ENCODE data around the gene AZIN2. TPM values are rescaled to one million over a fixed set of nuclear protein-coding genes. Genes with fewer than 3 reads are reported as not detected.

The AZIN2 gene
- total and polyA plus RNA-seq, 2 of the 13 experiments (the other 11 are each of a cell fraction or from before 2014, with no cell fraction given) = 1.7 to 3.5 TPM

DNA sequence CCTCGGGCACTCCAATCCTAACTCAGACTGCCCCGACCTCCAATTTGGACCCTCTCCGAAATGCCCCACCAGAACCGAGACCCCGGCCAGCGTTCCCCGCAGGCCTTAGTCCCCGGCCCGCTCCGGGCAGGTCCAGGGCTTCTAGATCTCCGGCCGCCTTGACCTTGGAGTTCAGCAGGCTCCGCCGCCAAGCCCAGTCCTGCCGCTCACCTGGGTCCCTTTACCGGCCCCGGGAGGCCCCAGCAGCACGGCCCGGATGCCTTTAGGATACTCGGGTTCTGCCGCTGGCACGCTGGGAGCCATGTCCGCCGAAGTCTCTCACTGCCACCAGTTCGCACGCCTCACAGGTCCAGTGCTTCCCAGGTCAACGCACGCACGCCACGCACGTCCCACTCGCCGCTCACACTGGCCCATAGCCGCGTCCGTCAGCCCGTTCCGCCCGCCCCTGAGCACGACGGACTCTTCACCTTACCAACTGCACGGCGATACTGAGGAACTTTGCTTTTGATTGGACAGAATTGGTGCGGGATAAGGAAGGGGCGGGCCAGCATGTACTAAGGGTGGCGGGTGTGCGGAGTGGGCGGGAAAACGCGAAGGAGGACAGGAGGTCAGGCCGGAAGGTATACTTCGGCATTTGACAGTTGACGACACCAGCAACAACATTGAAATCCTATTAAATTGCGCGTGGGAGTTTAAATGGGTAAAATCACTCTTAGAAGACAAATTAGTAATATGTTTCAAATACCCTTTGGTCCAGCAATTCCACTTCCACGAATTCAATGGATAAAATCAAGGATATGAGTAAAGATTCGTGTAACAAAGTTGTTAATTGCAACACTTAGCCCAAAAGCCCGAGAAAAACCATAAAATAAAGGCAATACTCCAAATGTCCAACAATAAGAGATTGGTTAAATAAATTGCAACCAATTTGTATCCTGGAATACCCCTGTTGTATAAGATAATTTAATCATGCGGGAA, 44.1 kb upstream of the AZIN2 start, which contains the start of gene AK2 (continued):
- 0 out of 2 replicates have a peak, but pooled peaks have one; percentile 62 for TF ChIP-seq ZNF800 (CRISPR knock-in tag; IDR thresholded peaks at IDR 0.05)
- TF ChIP-seq, protein P1, sequence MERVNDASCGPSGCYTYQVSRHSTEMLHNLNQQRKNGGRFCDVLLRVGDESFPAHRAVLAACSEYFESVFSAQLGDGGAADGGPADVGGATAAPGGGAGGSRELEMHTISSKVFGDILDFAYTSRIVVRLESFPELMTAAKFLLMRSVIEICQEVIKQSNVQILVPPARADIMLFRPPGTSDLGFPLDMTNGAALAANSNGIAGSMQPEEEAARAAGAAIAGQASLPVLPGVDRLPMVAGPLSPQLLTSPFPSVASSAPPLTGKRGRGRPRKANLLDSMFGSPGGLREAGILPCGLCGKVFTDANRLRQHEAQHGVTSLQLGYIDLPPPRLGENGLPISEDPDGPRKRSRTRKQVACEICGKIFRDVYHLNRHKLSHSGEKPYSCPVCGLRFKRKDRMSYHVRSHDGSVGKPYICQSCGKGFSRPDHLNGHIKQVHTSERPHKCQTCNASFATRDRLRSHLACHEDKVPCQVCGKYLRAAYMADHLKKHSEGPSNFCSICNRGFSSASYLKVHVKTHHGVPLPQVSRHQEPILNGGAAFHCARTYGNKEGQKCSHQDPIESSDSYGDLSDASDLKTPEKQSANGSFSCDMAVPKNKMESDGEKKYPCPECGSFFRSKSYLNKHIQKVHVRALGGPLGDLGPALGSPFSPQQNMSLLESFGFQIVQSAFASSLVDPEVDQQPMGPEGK (CRISPR knock-in tag; IDR thresholded peaks at IDR 0.05) = peak; percentile 49; the same call in 1 of the 2 replicates
- peak; percentile 91 for TF ChIP-seq MXD3 (CRISPR knock-in tag; IDR thresholded peaks at IDR 0.05)
- peak; percentile 88; the same call in 1 of the 2 replicates for TF ChIP-seq ZNF350 (CRISPR knock-in tag; IDR thresholded peaks at IDR 0.05; ENCODE audit: borderline replicate concordance, low read depth)
- no peak; the same call in 1 of the 2 replicates for TF ChIP-seq HHEX (CRISPR knock-in tag; IDR thresholded peaks at IDR 0.05)
- TF ChIP-seq ZNF710 (CRISPR knock-in tag; IDR thresholded peaks at IDR 0.05; ENCODE audit: borderline replicate concordance) = peak; percentile 59; the same call in 1 of the 2 replicates
- peak; percentile 94; the same call in 1 of the 2 replicates for TF ChIP-seq ZC3H13 (CRISPR knock-in tag; IDR thresholded peaks at IDR 0.05)
- no peak for TF ChIP-seq CBX2 (IDR thresholded peaks at IDR 0.05; ENCODE audit: low read depth, low read length)
- no peak for TF ChIP-seq CBX2 (CRISPR knock-in tag; IDR thresholded peaks at IDR 0.05; ENCODE audit: low read depth)
- TF ChIP-seq ZSCAN9 (CRISPR knock-in tag; IDR thresholded peaks at IDR 0.05; ENCODE audit: borderline replicate concordance) = no peak; the same call in 1 of the 2 replicates
- TF ChIP-seq TEAD3 (CRISPR knock-in tag; optimal IDR thresholded peaks at IDR 0.05; ENCODE audit: borderline replicate concordance) = peak; percentile 51
- TF ChIP-seq KLF11 (CRISPR knock-in tag; IDR thresholded peaks at IDR 0.05) = peak; percentile 94; the same call in 1 of the 2 replicates
- TF ChIP-seq ESRRA (CRISPR knock-in tag; IDR thresholded peaks at IDR 0.05; ENCODE audit: low read depth) = peak; percentile 61; the same call in 1 of the 2 replicates
- peak; percentile 93; the same call in 1 of the 2 replicates for TF ChIP-seq SMAD1 (CRISPR knock-in tag; IDR thresholded peaks at IDR 0.05; ENCODE audit: borderline replicate concordance, low read depth)
- peak; percentile 96; the same call in 1 of the 2 replicates for TF ChIP-seq CREB3 (CRISPR knock-in tag; IDR thresholded peaks at IDR 0.05)
- TF ChIP-seq POGK (CRISPR knock-in tag; conservative IDR thresholded peaks at IDR 0.05) = peak; percentile 89; the same call in 1 of the 2 replicates
- no peak for TF ChIP-seq ZNF746 (CRISPR knock-in tag; IDR thresholded peaks at IDR 0.05)

Measured in HepG2 (cell line).